ENCODE data around the gene KHDC4. TPM values are rescaled to one million over a fixed set of nuclear protein-coding genes. Genes with fewer than 3 reads are reported as not detected.

The KHDC4 gene
- total RNA-seq, 1 experiment from 2014 or later = 90.9 TPM

DNA sequence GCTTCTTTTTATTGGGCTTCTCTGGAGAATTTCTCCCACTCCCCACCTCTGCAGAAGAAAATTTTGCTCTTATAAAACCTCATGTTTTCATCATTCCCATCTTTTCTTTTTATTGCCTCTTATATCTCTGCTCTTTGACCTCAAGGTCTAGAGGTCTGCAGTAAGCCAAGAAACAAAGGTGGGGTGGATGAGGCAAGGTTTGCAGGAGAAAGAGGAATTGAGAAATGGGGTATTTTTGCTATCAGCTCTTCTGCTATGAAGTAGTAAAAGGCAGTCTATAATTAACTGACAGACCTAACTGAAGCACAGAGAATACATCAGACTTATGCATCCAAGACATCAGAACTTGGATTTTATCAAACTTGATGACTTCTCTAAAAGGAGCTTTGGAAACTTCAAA lies 52.0 kb downstream of the KHDC4 start:
- intact Hi-C loops (cut with micrococcal nuclease) = no loop called here
- ChIA-PET POLR2A (interaction anchor here (0.8 to 1.3 kb wide), 4 partner anchors 9 to 73 kb away, joined by 3 to 8 read pairs (median 6); partner anchors contain the start of gene SYT11), CTCF (interaction anchor here (0.6 to 1.5 kb wide), 4 partner anchors 10 to 917 kb away, joined by 3 to 6 read pairs (median 4); no protein-coding TSS in a partner anchor)
- Mint-ChIP-seq H3K4me1 (ENCODE audit: insufficient read depth, unreplicated experiment) (no peaks in the 10 kb centered on the region), H3K4me3 (ENCODE audit: unreplicated experiment) (no peak overlapping the region), H3K27ac (ENCODE audit: low read depth, unreplicated experiment) (no peak overlapping the region), H3K36me3 (ENCODE audit: insufficient read depth, unreplicated experiment) (no peaks in the 10 kb centered on the region), H3K27me3 (ENCODE audit: insufficient read depth, unreplicated experiment) (peaks cover 19% of the 10 kb centered on the region), H3K9me3 (ENCODE audit: unreplicated experiment) (no peaks in the 10 kb centered on the region)
- no TSS peak for BruUV-seq (replicated peaks)
- DNase-seq (ENCODE audit: unreplicated experiment) = no peak
- TF ChIP-seq, protein P1, sequence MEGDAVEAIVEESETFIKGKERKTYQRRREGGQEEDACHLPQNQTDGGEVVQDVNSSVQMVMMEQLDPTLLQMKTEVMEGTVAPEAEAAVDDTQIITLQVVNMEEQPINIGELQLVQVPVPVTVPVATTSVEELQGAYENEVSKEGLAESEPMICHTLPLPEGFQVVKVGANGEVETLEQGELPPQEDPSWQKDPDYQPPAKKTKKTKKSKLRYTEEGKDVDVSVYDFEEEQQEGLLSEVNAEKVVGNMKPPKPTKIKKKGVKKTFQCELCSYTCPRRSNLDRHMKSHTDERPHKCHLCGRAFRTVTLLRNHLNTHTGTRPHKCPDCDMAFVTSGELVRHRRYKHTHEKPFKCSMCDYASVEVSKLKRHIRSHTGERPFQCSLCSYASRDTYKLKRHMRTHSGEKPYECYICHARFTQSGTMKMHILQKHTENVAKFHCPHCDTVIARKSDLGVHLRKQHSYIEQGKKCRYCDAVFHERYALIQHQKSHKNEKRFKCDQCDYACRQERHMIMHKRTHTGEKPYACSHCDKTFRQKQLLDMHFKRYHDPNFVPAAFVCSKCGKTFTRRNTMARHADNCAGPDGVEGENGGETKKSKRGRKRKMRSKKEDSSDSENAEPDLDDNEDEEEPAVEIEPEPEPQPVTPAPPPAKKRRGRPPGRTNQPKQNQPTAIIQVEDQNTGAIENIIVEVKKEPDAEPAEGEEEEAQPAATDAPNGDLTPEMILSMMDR (IDR thresholded peaks at IDR 0.05; ENCODE audit: unreplicated experiment) = no peak

- Mint-ChIP-seq H3K27ac (ENCODE audit: low read depth, unreplicated experiment) (no peak overlapping the region), H3K4me1 (ENCODE audit: insufficient read depth, unreplicated experiment) (no peaks in the 10 kb centered on the region), H3K27me3 (ENCODE audit: insufficient read depth, unreplicated experiment) (peaks cover 19% of the 10 kb centered on the region), H3K4me3 (ENCODE audit: unreplicated experiment) (no peak overlapping the region), H3K9me3 (ENCODE audit: unreplicated experiment) (no peaks in the 10 kb centered on the region), H3K36me3 (ENCODE audit: insufficient read depth, unreplicated experiment) (no peaks in the 10 kb centered on the region)
- ChIA-PET CTCF (no interaction called here), POLR2A (interaction anchor here (0.6 kb wide), 1 partner anchor 22 kb away, joined by 3 read pairs; no protein-coding TSS in a partner anchor)
- intact Hi-C loops (cut with micrococcal nuclease) = no loop called here
- no peak for DNase-seq (ENCODE audit: unreplicated experiment)
- TF ChIP-seq, protein P1 (IDR thresholded peaks at IDR 0.05; ENCODE audit: unreplicated experiment) = no peak
- no TSS peak for BruUV-seq (replicated peaks)
Measured at GRCh38 chr1:155880950-155881349, 53.3 kb downstream of the KHDC4 start.

GRCh38 chr1:155880251-155880650 lies 54.0 kb downstream of the KHDC4 start:
- BruUV-seq (replicated peaks) = no TSS peak
- Mint-ChIP-seq H3K4me1 (ENCODE audit: insufficient read depth, unreplicated experiment) (no peaks in the 10 kb centered on the region), H3K27me3 (ENCODE audit: insufficient read depth, unreplicated experiment) (peaks cover 19% of the 10 kb centered on the region), H3K27ac (ENCODE audit: low read depth, unreplicated experiment) (no peak overlapping the region), H3K4me3 (ENCODE audit: unreplicated experiment) (no peak overlapping the region), H3K36me3 (ENCODE audit: insufficient read depth, unreplicated experiment) (no peaks in the 10 kb centered on the region), H3K9me3 (ENCODE audit: unreplicated experiment) (no peaks in the 10 kb centered on the region)
- intact Hi-C loops (cut with micrococcal nuclease) = no loop called here
- no peak for DNase-seq (ENCODE audit: unreplicated experiment)
- TF ChIP-seq, protein P1 (IDR thresholded peaks at IDR 0.05; ENCODE audit: unreplicated experiment) = no peak
- CTCF ChIA-PET = interaction anchor here (0.9 kb wide), 1 partner anchor 8 kb away, joined by 3 read pairs; no protein-coding TSS in a partner anchor
- POLR2A ChIA-PET = interaction anchor here (0.6 kb wide), 1 partner anchor 21 kb away, joined by 3 read pairs; no protein-coding TSS in a partner anchor

- intact Hi-C loops (cut with micrococcal nuclease) = no loop called here
- CTCF ChIA-PET = interaction anchor here (0.9 to 1.1 kb wide), 2 partner anchors 11 to 111 kb away, joined by 6 to 7 read pairs; no protein-coding TSS in a partner anchor
- no TSS peak for BruUV-seq (replicated peaks)
Measured at GRCh38 chr1:155877945-155878344, 56.3 kb downstream of the KHDC4 start.

More at GRCh38 chr1:155877945-155878344, 56.3 kb downstream of the KHDC4 start:
- H3K4me1 Mint-ChIP-seq (ENCODE audit: insufficient read depth, unreplicated experiment) = no peaks in the 10 kb centered on the region
- H3K4me3 Mint-ChIP-seq (ENCODE audit: unreplicated experiment) = no peak overlapping the region
- H3K27ac Mint-ChIP-seq (ENCODE audit: low read depth, unreplicated experiment) = no peak overlapping the region
- no peaks in the 10 kb centered on the region for H3K36me3 Mint-ChIP-seq (ENCODE audit: insufficient read depth, unreplicated experiment)
- POLR2A ChIA-PET = interaction anchor here (0.8 to 1.7 kb wide), 2 partner anchors 16 to 20 kb away, joined by 3 to 4 read pairs; no protein-coding TSS in a partner anchor
- no peak for DNase-seq (ENCODE audit: unreplicated experiment)
- H3K9me3 Mint-ChIP-seq (ENCODE audit: unreplicated experiment) = no peaks in the 10 kb centered on the region
- TF ChIP-seq, protein P1 (IDR thresholded peaks at IDR 0.05; ENCODE audit: unreplicated experiment) = no peak
- peaks cover 19% of the 10 kb centered on the region for H3K27me3 Mint-ChIP-seq (ENCODE audit: insufficient read depth, unreplicated experiment)
